Suppressor macrophage treated with lipopolysaccharide for 4 hours (primary cell): ENCODE measurements around the gene ATP2A1.
"Not testable (repeated sequence)": the region's sequence is repeated elsewhere in the genome, so short reads cannot be mapped to it uniquely, and the experiment has no call there.

ENCODE experiments used
- DNase-seq: peaks from one replicate; pipeline ENCODE4 v3.0.0-alpha.2; 2020

The ATP2A1 gene

GRCh38 chr16:28913946-28914724, 35.8 kb downstream of the ATP2A1 start:
- DNase-seq = no peak

GRCh38 chr16:28915181-28915580, 36.9 kb downstream of the ATP2A1 start:
- DNase-seq = no peak

DNA sequence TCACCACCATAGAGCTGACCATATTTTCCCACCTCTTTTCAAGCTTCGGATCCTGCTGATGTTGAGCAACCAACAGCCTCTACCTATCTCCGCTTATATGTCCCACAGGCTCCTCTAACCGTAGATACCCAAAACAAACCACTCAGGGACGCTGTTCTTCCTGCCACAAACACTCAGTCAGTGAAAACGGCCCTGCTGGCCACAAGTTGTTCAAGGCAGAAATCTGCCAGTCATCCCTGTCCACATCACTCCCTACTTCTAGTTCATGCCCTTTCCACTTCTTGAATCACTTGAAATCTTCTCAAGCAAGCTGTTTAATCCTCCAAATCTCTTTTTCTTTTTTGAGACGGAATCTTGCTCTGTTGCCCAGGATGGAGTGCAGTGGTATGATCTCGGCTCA, 38.8 kb downstream of the ATP2A1 start:
- no peak for DNase-seq

DNA sequence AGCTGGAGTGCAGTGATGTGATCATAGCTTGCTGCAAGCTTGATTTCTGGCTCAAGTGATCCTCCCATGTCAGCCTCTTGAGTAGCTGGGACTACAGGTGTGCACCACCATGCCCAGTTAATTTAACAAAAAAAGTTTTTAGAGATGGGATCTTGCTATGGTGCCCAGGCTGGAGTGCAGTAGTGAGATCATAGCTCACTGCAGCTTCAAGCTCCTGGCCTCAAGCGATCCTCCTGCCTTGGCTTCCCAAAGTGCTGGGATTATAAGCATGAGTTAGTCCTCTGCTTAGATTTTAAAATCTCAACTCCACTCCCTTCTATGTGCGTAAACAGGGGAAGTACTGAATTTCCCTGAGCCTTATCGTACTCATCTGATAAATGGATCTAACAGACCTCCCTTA, 40.4 kb downstream of the ATP2A1 start:
- DNase-seq = no peak

- no peak for DNase-seq
These were observed 44.9 kb downstream of the ATP2A1 start for GRCh38 chr16:28923231-28923587.

DNA sequence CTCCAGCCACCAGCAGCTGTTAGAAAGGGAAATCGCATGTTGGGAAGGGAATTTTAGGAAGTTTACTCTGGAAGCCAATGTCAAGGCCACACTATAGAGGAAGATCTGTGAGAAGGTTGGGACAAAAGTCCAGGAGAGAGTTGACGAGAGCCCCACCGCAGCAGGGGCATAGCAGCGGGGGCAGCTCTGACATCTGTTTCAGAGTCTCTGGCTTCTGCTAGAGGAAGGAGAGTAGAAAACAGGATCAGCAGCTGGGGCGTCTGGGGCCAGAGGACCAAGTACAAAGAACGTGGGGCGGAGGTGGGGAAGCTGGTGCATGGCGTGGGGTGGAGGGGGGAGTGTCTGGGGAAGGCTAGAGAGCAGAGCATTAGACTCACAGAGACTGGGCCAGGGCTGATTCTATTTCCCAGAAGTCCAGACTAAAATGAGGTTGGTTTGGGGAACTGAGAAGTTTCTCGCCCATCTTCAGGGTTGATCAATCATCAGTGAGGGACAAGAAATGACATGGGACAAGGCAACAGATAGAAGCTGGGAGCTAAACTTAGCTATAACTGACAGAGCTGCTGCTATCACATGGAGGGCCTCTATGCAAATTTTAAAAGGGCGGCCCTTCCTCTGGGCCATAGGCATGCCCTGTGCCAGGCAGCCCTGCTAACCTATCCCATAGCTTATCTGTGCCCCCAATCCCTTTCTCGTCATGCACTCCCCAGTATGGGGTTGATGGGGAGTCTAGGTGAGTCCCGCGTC, 45.5 kb downstream of the ATP2A1 start:
- DNase-seq = peak; percentile 58

- DNase-seq = no peak
These were observed 46.1 kb downstream of the ATP2A1 start for GRCh38 chr16:28924399-28924761.

DNA sequence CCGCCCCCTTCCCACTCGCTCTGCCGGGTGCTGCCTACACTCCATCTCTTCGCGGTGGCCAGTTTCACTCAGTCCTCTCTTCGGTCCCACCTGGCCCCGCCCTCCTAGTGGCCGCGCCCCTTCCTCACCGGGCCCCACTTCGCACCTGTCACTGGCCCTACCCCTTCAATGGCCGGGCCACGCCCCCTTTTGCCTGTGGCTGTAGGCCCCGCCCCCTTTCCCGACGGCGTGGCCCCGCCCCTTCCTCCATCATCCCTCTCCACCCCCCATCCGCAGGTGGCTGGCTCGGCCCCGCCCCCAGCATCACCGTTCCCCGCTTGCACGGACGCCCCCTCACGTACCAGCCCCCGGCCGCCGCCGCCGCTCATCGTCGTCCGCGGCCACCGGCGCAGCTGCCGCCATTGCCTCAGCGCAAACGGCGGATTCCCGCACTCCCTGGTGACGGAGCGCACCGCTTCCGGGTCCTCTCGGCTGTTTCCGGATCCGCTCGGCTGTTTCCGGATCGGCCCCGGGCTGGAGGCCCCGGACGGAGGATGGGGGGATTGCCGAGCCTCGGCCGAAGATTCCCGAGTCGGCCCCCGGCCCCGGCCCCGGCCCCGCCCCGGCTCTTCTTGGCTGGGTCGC, 46.6 kb downstream of the ATP2A1 start, which contains the start of gene RABEP2:
TSS of gene RABEP2 (minus strand) at position 477 of the 624 bp plus-strand sequence. CDS start at position 402, 75 bp downstream.
- DNase-seq = peak; percentile 97

- DNase-seq = peak; percentile 67
These were observed 47.3 kb downstream of the ATP2A1 start for GRCh38 chr16:28925386-28926228.

DNA sequence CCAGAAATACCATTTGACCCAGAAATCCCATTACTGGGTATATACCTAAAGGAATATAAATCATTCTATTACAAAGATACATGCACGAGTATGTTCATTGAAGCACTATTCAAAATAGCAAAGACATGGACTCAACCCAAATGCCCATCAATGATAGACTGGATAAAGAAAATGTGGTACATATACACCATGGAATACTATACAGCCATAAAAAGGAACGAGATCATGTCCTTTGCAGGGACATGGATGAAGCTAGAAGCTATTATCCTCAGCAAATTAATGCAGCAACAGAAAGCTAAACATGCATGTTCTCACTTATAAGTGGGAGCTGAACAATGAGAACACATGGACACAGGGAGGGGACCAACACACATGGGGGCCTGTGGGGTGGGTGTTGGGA, 48.0 kb downstream of the ATP2A1 start:
- DNase-seq = not testable (repeated sequence)

- no peak for DNase-seq
These were observed 49.5 kb downstream of the ATP2A1 start for GRCh38 chr16:28927815-28928214.

DNA sequence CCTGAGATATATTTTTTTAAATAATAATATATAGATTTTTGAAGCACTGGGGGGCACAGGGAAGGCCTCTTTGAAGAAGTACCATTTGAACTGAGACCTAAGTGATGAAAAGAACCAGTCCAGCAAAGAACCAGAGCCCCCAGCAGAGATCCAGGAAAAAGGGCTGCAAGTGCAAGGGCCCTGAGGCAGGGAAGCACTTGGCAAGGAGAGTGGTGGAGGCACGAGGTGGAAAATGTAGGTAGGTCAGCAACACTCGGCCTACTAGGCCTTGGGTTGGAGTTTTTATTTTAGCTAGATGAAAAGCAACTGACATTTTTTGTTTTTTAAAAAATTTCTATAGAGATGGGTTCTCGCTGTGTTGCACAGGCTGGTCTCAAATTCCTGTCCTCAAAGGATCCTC, 51.9 kb downstream of the ATP2A1 start:
- DNase-seq = no peak

DNA sequence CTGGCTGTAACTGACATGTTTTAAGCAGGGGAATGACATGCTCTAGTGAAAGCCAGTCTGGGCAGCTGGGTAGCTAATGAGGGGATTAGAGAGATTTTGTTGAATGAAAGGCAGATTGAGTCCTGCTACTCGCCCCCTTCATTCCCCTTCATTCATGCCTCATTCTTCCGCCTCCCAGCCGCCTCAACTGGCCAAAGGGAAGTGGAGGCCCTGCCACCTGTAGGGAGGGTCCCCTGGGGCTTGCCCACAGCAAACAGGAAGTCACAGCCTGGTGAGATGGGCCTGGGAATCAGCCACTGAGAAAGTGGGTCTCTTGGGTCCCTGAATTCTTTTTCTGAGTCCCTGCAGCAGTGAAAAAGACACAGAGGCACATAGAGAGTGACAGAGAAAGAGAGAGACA, 52.4 kb downstream of the ATP2A1 start:
- no peak for DNase-seq

DNA sequence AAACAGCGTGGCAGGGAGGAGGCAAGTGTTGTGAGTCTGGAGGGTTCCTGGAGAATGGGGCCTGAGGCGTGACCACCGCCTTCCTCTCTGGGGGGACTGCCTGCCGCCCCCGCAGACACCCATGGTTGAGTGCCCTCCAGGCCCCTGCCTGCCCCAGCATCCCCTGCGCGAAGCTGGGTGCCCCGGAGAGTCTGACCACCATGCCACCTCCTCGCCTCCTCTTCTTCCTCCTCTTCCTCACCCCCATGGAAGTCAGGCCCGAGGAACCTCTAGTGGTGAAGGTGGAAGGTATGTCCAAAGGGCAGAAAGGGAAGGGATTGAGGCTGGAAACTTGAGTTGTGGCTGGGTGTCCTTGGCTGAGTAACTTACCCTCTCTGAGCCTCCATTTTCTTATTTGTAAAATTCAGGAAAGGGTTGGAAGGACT, 53.5 kb downstream of the ATP2A1 start, which contains the start of gene CD19:
TSS of gene CD19 (plus strand) at position 171 of the 425 bp plus-strand sequence. CDS start at position 201, 30 bp downstream.
- DNase-seq = no peak

- DNase-seq = no peak
These were observed 54.3 kb downstream of the ATP2A1 start for GRCh38 chr16:28932339-28933141.

DNA sequence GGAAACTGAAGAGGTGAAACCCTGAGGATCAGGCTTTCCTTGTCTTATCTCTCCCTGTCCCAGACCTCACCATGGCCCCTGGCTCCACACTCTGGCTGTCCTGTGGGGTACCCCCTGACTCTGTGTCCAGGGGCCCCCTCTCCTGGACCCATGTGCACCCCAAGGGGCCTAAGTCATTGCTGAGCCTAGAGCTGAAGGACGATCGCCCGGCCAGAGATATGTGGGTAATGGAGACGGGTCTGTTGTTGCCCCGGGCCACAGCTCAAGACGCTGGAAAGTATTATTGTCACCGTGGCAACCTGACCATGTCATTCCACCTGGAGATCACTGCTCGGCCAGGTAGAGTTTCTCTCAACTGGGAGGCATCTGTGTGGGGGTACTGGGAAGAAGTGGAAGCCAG, 54.9 kb downstream of the ATP2A1 start:
- DNase-seq = no peak

GRCh38 chr16:28935346-28935745, 57.1 kb downstream of the ATP2A1 start:
- DNase-seq = no peak

DNA sequence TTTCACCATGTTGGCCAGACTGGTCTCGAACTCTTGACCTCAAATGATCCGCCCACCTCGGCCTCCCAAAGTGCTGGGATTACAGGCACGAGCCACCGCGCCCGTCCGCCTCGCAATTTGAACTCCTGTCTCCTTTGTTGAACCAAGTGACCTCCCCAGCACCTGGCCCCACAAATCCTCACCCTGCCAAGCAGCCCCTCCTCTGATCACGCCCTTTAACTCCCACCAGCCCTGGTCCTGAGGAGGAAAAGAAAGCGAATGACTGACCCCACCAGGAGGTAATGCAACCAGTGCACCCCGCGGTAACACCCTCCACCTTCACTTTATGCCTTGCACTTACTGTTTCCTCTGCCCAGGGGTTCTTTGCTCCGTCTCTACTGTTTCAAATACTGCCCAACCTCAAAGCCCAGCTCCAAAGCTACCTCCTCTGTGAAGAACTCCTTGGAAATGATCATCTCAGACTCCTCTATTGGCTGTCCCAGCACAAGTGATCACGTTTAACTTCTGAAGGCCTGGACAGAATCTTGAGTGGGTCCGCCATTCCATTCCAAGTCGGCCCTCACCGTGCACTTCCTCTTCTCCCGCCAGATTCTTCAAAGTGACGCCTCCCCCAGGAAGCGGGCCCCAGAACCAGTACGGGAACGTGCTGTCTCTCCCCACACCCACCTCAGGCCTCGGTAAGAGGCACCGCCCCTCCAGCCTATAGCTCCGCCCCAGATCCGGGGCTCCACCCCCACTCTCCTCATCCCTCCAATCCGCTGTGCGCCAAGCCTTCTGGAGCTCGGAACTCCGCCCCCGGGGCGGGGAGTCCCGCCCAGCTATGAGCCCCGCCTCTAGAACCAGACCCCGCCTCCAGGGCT, 57.9 kb downstream of the ATP2A1 start:
- peak; percentile 98 for DNase-seq

GRCh38 chr16:28936784-28937155, 58.5 kb downstream of the ATP2A1 start:
- no peak for DNase-seq

- DNase-seq = no peak
These were observed 59.1 kb downstream of the ATP2A1 start for GRCh38 chr16:28937222-28937876.
